ENCODE data around the gene RNF5. TPM values are rescaled to one million over a fixed set of nuclear protein-coding genes. Genes with fewer than 3 reads are reported as not detected.
A peak's percentile ranks its signal among the peaks of the same experiment; 100 is the strongest.

RNF5 gene
- total and polyA plus RNA-seq, 9 of the 15 experiments (the other 6 are each of a cell fraction or from before 2014, with no cell fraction given), result 62.2 to 245 (median 129) TPM

- TF ChIP-seq, protein P1, sequence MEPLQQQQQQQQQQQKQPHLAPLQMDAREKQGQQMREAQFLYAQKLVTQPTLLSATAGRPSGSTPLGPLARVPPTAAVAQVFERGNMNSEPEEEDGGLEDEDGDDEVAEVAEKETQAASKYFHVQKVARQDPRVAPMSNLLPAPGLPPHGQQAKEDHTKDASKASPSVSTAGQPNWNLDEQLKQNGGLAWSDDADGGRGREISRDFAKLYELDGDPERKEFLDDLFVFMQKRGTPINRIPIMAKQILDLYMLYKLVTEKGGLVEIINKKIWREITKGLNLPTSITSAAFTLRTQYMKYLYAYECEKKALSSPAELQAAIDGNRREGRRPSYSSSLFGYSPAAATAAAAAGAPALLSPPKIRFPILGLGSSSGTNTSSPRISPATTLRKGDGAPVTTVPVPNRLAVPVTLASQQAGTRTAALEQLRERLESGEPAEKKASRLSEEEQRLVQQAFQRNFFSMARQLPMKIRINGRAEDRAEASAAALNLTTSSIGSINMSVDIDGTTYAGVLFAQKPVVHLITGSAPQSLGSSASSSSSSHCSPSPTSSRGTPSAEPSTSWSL (CRISPR knock-in tag; IDR thresholded peaks at IDR 0.05; ENCODE audit: borderline replicate concordance), result no peak
- TF ChIP-seq CEBPG (CRISPR knock-in tag; IDR thresholded peaks at IDR 0.05), result no peak
- no peak for TF ChIP-seq CEBPG (tag; conservative IDR thresholded peaks at IDR 0.05 in 1 of 2, IDR thresholded peaks at IDR 0.05 in 1 of 2)
- TF ChIP-seq ZNF41 (CRISPR knock-in tag; conservative IDR thresholded peaks at IDR 0.05), result peak; percentile 74
- TF ChIP-seq ZNF77 (CRISPR knock-in tag; IDR thresholded peaks at IDR 0.05), result no peak
- TF ChIP-seq, protein P2, sequence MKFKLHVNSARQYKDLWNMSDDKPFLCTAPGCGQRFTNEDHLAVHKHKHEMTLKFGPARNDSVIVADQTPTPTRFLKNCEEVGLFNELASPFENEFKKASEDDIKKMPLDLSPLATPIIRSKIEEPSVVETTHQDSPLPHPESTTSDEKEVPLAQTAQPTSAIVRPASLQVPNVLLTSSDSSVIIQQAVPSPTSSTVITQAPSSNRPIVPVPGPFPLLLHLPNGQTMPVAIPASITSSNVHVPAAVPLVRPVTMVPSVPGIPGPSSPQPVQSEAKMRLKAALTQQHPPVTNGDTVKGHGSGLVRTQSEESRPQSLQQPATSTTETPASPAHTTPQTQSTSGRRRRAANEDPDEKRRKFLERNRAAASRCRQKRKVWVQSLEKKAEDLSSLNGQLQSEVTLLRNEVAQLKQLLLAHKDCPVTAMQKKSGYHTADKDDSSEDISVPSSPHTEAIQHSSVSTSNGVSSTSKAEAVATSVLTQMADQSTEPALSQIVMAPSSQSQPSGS (CRISPR knock-in tag; IDR thresholded peaks at IDR 0.05), result no peak
- no peak for TF ChIP-seq ZNF347 (CRISPR knock-in tag; IDR thresholded peaks at IDR 0.05; ENCODE audit: low read depth)
- no peak; the same call in 1 of the 2 replicates for TF ChIP-seq ZNF23 (CRISPR knock-in tag; IDR thresholded peaks at IDR 0.05)
- TF ChIP-seq CREBBP (IDR thresholded peaks at IDR 0.05; ENCODE audit: low read depth, low read length), result no peak
- TF ChIP-seq SMARCB1 (IDR thresholded peaks at IDR 0.05; ENCODE audit: insufficient read length, low read depth), result no peak
- TF ChIP-seq ZNF24 (IDR thresholded peaks at IDR 0.05), result 0 out of 2 replicates have a peak, but pooled peaks have one; percentile 10
- TF ChIP-seq ILK (tag; IDR thresholded peaks at IDR 0.05; ENCODE audit: borderline replicate concordance, low read depth), result no peak
- TF ChIP-seq HLTF (IDR thresholded peaks at IDR 0.05), result peak; percentile 74; the same call in 1 of the 2 replicates
- TF ChIP-seq HEY1 (CRISPR knock-in tag; IDR thresholded peaks at IDR 0.05; ENCODE audit: borderline replicate concordance), result no peak
- TF ChIP-seq, protein P3, sequence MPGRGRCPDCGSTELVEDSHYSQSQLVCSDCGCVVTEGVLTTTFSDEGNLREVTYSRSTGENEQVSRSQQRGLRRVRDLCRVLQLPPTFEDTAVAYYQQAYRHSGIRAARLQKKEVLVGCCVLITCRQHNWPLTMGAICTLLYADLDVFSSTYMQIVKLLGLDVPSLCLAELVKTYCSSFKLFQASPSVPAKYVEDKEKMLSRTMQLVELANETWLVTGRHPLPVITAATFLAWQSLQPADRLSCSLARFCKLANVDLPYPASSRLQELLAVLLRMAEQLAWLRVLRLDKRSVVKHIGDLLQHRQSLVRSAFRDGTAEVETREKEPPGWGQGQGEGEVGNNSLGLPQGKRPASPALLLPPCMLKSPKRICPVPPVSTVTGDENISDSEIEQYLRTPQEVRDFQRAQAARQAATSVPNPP (IDR thresholded peaks at IDR 0.05; ENCODE audit: borderline replicate concordance, insufficient read depth, insufficient read length), result no peak
- TF ChIP-seq SMAD1 (IDR thresholded peaks at IDR 0.05; ENCODE audit: low read depth, low read length, partially characterized antibody), result peak; percentile 81
- peak; percentile 95 for TF ChIP-seq NFATC3 (IDR thresholded peaks at IDR 0.05)
- TF ChIP-seq POLR2G (IDR thresholded peaks at IDR 0.05; ENCODE audit: low read depth, low read length), result no peak
- TF ChIP-seq GTF2A2 (tag; IDR thresholded peaks at IDR 0.05), result no peak
- TF ChIP-seq SMAD2 (IDR thresholded peaks at IDR 0.05; ENCODE audit: low read depth, low read length), result no peak
- TF ChIP-seq, protein P4, sequence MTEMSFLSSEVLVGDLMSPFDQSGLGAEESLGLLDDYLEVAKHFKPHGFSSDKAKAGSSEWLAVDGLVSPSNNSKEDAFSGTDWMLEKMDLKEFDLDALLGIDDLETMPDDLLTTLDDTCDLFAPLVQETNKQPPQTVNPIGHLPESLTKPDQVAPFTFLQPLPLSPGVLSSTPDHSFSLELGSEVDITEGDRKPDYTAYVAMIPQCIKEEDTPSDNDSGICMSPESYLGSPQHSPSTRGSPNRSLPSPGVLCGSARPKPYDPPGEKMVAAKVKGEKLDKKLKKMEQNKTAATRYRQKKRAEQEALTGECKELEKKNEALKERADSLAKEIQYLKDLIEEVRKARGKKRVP (CRISPR knock-in tag; IDR thresholded peaks at IDR 0.05), result peak; percentile 70
- TF ChIP-seq BCOR (IDR thresholded peaks at IDR 0.05), result peak; percentile 67; the same call in 1 of the 2 replicates
- peak; percentile 92; the same call in 1 of the 2 replicates for TF ChIP-seq CC2D1A (IDR thresholded peaks at IDR 0.05)
- TF ChIP-seq POLR2A (conservative IDR thresholded peaks at IDR 0.05), result no peak; the same call in 1 of the 2 replicates
- no peak for TF ChIP-seq ZNF324 (CRISPR knock-in tag; IDR thresholded peaks at IDR 0.05)
- TF ChIP-seq RAD51 (IDR thresholded peaks at IDR 0.05; ENCODE audit: borderline replicate concordance, low read depth), result peak; percentile 55; the same call in 1 of the 2 replicates
- no peak for TF ChIP-seq PCBP2 (IDR thresholded peaks at IDR 0.05; ENCODE audit: low read depth, low read length, poor library complexity, severe bottlenecking)
- peak; percentile 84 to 88 for TF ChIP-seq KDM1A (IDR thresholded peaks at IDR 0.05)
Observed at GRCh38 chr6:32167761-32168262, 10.4 kb upstream of the RNF5 start (continued).

Data from K562 (cell line).